Globus pallidus (tissue), 1 donor: ENCODE data around the gene LSR.
"Not testable (repeated sequence)": the region's sequence is repeated elsewhere in the genome, so short reads cannot be mapped to it uniquely, and the experiment has no call there.

Experiments
- DNase-seq: peaks from one replicate; pipeline ENCODE4 v3.0.0-alpha.2; 2015; ENCODE audit warnings: low spot score

The LSR gene

GRCh38 chr19:35267353-35267817 lies 18.6 kb downstream of the LSR start:
- DNase-seq = peak; percentile 59

GRCh38 chr19:35267818-35268535 lies 19.2 kb downstream of the LSR start:
- DNase-seq = peak; percentile 77

DNA sequence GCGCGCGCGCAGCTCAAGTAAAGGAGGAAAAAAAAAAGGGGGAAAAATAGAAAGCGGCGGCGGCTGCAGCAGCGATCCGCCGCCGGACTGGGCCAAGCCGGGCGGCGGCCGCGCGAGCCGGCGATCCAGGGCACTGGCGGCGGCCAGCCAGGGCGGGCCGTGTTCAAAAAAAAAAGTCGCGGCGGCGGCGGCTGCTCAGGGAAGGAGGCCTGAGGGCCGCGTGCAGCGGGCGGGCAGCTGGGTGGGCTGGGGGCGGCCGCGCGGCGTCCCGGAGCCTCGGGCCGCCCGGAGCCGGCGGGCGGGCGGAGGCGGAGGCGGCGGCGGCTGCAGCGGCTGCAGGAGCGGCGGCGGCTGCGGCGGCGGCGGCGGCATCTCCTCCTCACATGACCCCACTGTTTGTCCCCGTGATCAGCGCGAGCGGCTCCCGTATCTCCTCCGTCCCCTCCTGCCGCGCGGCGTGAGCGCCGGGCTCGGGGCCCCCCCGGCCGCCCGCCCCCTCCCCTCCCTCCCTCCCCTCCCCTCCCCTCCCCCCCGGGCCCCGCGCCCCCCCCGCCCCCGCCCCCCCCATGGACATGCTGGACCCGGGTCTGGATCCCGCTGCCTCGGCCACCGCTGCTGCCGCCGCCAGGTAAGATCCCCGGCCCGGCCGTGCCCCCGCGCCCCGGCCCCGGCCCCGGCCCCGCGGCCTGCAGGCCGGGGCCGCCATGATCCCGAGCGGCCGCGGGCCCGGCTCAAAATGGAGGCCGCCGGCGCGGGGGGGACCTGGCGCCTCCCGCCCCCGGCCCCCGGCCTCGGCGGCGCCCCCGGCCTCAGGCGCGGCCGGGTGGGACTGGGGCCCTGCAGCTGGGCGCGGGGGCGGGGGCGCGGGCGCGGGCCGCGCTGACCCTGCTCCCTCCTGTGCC lies 20.0 kb downstream of the LSR start, which contains the start of gene USF2:
Gene USF2 (plus strand): TSS at position 427 of the 902 bp plus-strand sequence. CDS start 140 bp downstream, at position 567.
- peak; percentile 79 for DNase-seq

GRCh38 chr19:35269438-35270117 lies 20.8 kb downstream of the LSR start:
- peak; percentile 80 for DNase-seq

GRCh38 chr19:35270381-35270811 lies 21.6 kb downstream of the LSR start:
- no peak for DNase-seq

- DNase-seq = no peak
Observed at GRCh38 chr19:35271546-35271945, 22.7 kb downstream of the LSR start.

DNA sequence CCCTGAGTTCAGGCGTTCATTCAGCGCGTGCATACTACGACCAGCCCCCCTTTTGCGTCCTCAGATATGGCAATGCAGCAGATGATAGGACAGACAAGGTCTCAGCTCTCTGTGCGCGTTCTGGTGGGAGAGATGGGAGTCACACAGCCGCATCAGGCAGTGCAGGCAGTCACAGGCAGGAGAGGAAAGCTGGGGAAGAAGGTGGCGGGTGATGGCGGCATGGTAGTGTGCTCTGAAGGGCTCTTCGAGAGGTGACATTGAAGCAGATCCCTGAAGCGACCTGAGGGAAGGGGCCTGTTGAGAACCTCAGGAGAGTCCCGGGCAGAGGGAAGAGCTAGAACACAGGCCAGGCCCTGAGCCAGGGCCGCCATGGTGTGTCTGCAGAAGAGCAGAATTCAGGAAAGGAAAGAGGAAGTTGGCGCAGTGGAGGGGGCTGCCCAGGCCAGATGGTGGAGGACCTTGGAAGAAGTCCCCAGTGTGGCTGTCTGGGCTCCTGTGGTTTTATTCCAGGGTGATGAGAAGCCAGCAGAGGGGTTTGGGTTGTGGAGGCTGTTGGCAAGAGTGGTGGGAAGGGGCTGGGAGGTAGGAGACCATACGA lies 23.4 kb downstream of the LSR start:
- no peak for DNase-seq

DNA sequence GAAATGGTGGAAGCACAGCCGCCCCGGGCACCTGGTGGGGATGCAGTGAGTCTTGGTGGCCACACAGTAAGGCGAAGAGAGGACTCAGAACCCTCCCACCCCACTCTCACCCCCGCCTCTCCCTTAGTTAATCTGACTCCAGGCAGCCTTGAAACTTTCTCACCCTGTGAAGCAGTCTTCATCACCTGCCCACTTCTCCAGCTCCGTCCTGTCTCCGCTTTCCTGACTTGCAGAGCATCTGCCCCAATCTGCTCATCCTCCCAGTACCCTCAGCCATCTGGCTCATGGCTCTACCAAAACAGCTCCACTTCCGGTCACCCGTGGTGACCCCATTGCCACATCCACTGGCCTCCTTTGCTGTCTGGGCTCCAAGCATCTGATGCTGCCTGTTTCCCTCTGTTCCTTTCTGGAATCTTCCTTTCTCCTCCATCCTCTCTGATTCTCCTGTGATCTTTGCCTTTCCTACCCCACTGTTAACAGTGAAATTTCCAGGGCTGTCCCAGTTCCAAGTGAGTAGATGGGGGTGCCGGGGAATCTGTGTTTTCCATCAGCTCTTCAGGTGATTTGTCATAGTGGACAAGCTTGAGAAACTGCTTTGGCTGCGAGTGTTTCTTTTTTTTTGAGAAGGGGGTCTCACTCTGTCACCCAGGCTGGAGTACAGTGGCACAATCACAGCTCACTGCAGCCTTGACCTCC lies 24.3 kb downstream of the LSR start:
- no peak for DNase-seq

- no peak for DNase-seq
Observed at GRCh38 chr19:35273686-35274259, 25.0 kb downstream of the LSR start.

DNA sequence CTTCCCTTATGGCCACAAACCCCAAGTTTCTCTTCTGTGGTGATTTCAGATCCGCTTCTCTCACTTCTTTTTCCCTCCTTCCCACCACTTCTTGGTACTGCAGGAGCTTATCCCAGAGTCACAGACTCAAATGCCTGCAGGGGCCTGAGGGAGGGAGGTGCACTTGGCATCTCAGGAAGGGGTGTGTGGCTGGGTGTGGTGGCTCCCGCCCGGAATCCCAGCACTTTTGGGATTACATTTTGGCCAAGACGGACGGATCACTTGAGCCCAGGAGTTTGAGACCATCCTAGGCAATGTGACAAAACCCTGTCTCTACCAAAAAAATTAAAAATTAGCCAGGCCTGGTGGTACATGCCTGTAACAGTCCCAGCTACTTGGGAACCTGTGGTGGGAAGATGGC lies 25.5 kb downstream of the LSR start:
- DNase-seq = no peak

DNA sequence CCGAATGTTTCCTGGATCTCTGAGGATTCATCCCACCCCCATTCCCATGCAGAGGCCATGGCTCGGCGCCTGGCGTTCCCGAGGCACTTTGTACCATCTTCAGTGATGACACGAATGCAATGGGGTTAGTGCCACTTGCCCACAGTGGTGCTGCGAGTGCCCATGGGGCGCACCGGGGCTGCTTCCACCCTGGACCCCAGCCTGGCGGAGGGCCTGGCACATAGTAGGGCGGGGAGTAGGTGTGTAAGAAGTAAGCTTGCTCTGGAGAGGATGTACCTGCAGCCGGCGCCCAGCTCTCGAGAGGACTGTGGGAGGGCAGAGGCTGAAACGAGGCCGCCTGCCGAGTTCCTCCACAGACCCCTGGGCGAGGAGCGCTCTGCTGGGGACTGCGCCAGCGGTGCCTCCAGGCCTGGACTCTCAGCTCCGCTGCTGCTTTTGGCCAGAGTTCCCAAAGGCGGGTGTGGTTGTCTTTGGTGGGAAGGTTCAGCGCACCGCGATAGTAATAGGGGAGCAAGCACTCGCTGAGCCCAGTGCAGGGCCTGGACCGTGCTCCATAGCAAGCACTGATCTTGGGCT lies 28.0 kb downstream of the LSR start:
- DNase-seq = no peak

- no peak for DNase-seq
Observed at GRCh38 chr19:35278578-35279284, 29.9 kb downstream of the LSR start.

GRCh38 chr19:35279374-35279773 lies 30.6 kb downstream of the LSR start:
- no peak for DNase-seq

DNA sequence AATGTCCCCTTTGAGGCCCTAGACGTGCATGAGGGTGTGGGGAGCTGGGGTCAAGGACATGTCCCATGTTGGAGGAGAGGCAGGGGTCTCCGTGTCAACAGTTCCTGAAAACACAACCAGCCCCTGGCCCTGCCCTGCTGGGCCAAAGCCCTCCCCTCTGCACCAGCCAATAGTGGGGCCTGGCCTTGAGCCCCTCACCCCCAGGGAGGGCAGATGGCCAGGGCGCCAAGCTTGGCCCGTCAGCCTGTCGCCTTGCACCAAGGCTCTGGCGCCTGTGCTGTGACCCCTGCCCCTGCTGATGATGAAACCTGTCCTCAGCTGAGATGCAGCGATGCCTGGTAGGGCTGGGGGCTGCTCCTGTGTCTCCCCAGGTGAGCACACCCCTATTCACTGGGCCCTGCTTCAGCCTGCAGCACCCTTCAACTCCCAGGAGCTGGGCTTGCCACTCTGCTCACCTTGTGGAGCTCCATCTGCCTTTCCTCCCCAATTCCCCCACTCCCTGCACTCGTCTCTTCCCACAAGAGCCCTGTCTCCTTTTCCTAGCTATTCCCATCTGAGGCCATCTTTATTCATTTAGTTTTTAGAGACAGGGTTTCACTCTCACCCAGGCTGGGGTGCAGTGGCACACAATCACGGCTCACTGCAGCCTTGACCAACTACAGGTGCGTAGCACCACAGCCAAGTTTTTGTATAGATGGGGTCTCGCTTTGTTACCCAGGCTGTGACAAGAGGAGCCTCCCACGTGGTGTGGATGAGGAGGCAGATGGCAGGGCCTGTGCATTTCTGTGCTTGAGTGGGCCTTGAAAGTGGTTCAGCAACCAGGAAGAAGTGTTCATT lies 31.4 kb downstream of the LSR start:
- DNase-seq = no peak

- DNase-seq = no peak
Observed at GRCh38 chr19:35281303-35281702, 32.5 kb downstream of the LSR start.

DNA sequence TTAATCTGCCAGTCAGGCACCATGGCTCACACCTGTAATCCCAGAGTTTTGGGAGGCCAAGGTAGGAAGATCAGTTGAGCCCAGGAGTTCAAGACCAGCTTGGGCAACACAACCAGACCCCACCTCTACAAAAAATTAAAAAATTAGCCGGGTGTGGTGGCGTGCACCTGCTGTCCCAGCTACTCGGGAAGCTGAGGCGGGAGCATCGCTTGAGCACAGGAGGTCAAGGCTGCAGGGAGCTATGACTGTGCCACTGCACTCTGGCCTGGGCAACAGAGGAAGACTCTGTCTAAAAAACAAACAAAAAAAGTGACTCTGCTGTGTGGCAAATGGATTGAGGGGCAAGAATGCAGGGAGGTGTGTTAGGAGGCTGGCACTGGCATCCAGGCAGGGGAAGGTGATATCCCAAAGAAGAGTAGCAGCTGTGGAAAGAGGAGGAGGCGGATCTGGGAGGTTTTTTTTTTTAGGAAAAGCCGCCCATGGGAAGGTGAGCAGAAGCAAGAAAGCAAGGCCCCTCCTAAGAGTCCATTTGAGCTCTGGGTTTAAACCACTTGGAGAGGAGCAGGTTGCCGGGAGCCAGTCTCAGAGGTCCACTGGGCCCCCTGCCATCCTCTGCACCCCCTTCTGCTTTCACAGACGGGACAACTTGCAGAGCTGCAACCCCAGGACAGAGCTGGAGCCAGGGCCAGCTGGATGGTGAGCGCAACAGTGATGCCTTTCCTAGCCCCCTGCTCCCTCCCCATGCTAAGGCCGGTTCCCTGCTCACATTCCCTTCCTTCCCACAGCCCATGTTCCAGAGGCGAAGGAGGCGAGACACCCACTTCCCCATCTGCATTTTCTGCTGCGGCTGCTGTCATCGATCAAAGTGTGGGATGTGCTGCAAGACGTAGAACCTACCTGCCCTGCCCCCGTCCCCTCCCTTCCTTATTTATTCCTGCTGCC lies 35.6 kb downstream of the LSR start:
- DNase-seq = no peak

GRCh38 chr19:35285095-35285449 lies 36.3 kb downstream of the LSR start:
- no peak for DNase-seq

DNA sequence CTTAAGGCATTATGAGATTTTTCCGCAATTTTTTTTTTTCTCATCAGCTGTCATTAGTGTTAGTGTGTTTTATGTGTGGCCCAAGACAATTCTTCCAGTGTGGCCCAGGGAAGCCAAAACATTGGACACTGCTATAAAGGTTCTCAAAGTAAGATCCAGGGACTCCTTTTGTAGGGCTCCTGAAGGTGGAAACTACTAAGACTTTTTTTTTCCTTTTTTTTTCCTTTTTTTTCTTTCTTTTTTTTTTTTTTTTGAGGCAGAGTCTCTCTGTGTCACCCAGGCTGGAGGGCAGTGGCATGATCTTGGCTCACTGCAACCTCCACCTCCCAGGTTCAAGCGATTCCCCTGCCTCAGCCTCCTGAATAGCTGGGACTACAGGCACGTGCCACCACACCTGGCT lies 36.7 kb downstream of the LSR start:
- DNase-seq = not testable (repeated sequence)
